OCI-LY7 (cell line): Measurements from ENCODE around the gene CHPF2.

ENCODE experiments used
- EZH2phosphoT487 ChIP-seq: fragments of 200-600 bp; sonication (generic); IDR thresholded peaks from 2 replicates; pipeline ENCODE4 v1.6.1; 2018; ENCODE audit warnings: low read depth, borderline replicate concordance, mild to moderate bottlenecking, mixed run types, antibody characterized with exemption, low read length, moderate library complexity, mixed read lengths
- TF ChIP-seq, protein P1 (sequence below): fragments of 200-600 bp; sonication (generic); conservative IDR thresholded peaks from 2 replicates; pipeline ENCODE4 v1.5.1; 2014; ENCODE audit warnings: mild to moderate bottlenecking, antibody characterized with exemption, low read length, moderate library complexity, mixed read lengths

GRCh38 chr7:151274936-151275812, 42.9 kb downstream of the CHPF2 start:
- TF ChIP-seq, protein P1, sequence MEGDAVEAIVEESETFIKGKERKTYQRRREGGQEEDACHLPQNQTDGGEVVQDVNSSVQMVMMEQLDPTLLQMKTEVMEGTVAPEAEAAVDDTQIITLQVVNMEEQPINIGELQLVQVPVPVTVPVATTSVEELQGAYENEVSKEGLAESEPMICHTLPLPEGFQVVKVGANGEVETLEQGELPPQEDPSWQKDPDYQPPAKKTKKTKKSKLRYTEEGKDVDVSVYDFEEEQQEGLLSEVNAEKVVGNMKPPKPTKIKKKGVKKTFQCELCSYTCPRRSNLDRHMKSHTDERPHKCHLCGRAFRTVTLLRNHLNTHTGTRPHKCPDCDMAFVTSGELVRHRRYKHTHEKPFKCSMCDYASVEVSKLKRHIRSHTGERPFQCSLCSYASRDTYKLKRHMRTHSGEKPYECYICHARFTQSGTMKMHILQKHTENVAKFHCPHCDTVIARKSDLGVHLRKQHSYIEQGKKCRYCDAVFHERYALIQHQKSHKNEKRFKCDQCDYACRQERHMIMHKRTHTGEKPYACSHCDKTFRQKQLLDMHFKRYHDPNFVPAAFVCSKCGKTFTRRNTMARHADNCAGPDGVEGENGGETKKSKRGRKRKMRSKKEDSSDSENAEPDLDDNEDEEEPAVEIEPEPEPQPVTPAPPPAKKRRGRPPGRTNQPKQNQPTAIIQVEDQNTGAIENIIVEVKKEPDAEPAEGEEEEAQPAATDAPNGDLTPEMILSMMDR, result no peak
- no peak for TF ChIP-seq EZH2phosphoT487
